Epidermal melanocyte (primary cell): ENCODE data around the gene TCEANC2.
"Not testable (repeated sequence)": the region's sequence is repeated elsewhere in the genome, so short reads cannot be mapped to it uniquely, and the experiment has no call there.

ENCODE experiments used
- DNase-seq: peaks from one replicate; pipeline ENCODE4 v3.0.0; 2011; ENCODE audit warnings: low spot score; ENCODE audit not compliant: insufficient read length

TCEANC2 gene

GRCh38 chr1:54086754-54087153 is 33.3 kb downstream of the TCEANC2 start:
- no peak for DNase-seq

- DNase-seq: no peak
These were observed 35.0 kb downstream of the TCEANC2 start for GRCh38 chr1:54088385-54088784.

GRCh38 chr1:54091666-54092065 is 38.3 kb downstream of the TCEANC2 start:
- DNase-seq: no peak

GRCh38 chr1:54094001-54094729 is 40.8 kb downstream of the TCEANC2 start:
- DNase-seq: no peak

- DNase-seq: not testable (repeated sequence)
These were observed 41.3 kb downstream of the TCEANC2 start for GRCh38 chr1:54094730-54095105.

GRCh38 chr1:54095546-54096226 is 42.3 kb downstream of the TCEANC2 start:
- DNase-seq: no peak

- no peak for DNase-seq
These were observed 42.9 kb downstream of the TCEANC2 start for GRCh38 chr1:54096227-54096876.

- DNase-seq: no peak
These were observed 43.5 kb downstream of the TCEANC2 start for GRCh38 chr1:54096877-54097240.

GRCh38 chr1:54099061-54099610 is 45.7 kb downstream of the TCEANC2 start:
- DNase-seq: no peak

- DNase-seq: no peak
These were observed 47.1 kb downstream of the TCEANC2 start for GRCh38 chr1:54100500-54100899.

- no peak for DNase-seq
These were observed 50.0 kb downstream of the TCEANC2 start for GRCh38 chr1:54103414-54103813.

GRCh38 chr1:54104613-54105012 is 51.2 kb downstream of the TCEANC2 start:
- DNase-seq: not testable (repeated sequence)

GRCh38 chr1:54105080-54105479 is 51.7 kb downstream of the TCEANC2 start:
- DNase-seq: no peak

- DNase-seq: no peak
These were observed 52.4 kb downstream of the TCEANC2 start for GRCh38 chr1:54105736-54106269.

GRCh38 chr1:54107131-54107530 is 53.7 kb downstream of the TCEANC2 start:
- no peak for DNase-seq

- no peak for DNase-seq
These were observed 54.7 kb downstream of the TCEANC2 start for GRCh38 chr1:54108156-54108555.

GRCh38 chr1:54109129-54110090 is 56.0 kb downstream of the TCEANC2 start:
- DNase-seq: no peak

GRCh38 chr1:54110996-54111395 is 57.6 kb downstream of the TCEANC2 start:
- no peak for DNase-seq

- no peak for DNase-seq
These were observed 58.2 kb downstream of the TCEANC2 start for GRCh38 chr1:54111624-54112023.

- no peak for DNase-seq
These were observed 58.6 kb downstream of the TCEANC2 start for GRCh38 chr1:54112027-54112426.
